Measurements from ENCODE around the gene TBC1D24. TPM values are rescaled to one million over a fixed set of nuclear protein-coding genes. Genes with fewer than 3 reads are reported as not detected.

Gene TBC1D24
- total and polyA plus RNA-seq, 4 experiments from 2014 or later: 1.3 to 13.7 (median 5.7) TPM

DNA sequence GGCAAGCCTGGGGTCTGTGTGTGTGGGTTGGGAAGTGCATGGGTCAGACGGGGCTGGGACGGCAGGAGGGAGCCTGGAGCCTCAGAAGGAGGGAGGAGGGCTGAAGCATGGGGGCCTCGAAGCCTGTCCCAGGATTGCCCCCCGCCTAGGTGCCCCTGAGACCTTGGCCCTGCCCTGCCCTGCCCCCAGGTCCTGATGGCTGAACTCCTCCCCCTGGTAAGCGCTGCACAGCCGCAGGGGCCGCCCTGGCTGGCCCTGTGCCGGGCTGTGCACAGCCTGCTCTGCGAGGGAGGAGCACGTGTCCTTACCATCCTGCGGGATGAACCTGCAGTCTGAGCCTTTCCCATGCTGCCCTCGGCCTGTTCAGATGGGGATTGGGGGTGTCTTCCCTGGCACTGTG is 10.6 kb upstream of the TBC1D24 start:
- ChIA-PET POLR2A (ENCODE audit: partially characterized antibody) (no interaction called here), CTCF (ENCODE audit: partially characterized antibody) (no interaction called here)
- no peak for DNase-seq
- Mint-ChIP-seq H3K27me3 (peaks cover 2 to 9% of the 10 kb centered on the region in 2 donors), H3K4me1 (peaks cover 4 to 11% (median 5%) of the 10 kb centered on the region in 4 donors), H3K36me3 (peaks cover 0 to 3% of the 10 kb centered on the region in 2 donors), H3K9me3 (no peaks in the 10 kb centered on the region), H3K4me3 (no peak overlapping the region), H3K27ac (no peak overlapping the region)
- H3K9me3 ChIP-seq (ENCODE audit: control insufficient read depth in 1 of 2, low read length in 2 of 2): no peaks in the 10 kb centered on the region
- H3K27ac ChIP-seq (ENCODE audit: low read depth, low read length): no peak overlapping the region
- intact Hi-C loops (cut with micrococcal nuclease): no loop called here
- peaks cover 5% of the 10 kb centered on the region for H3K27me3 ChIP-seq (ENCODE audit: insufficient read depth, low read length)
- H3K4me1 ChIP-seq (ENCODE audit: insufficient read depth, low read length): peaks cover 17% of the 10 kb centered on the region
- no peak overlapping the region for H3K4me3 ChIP-seq (ENCODE audit: low read length in 2 of 2)
- no peaks in the 10 kb centered on the region for H3K36me3 ChIP-seq (ENCODE audit: insufficient read depth, low read length)

DNA sequence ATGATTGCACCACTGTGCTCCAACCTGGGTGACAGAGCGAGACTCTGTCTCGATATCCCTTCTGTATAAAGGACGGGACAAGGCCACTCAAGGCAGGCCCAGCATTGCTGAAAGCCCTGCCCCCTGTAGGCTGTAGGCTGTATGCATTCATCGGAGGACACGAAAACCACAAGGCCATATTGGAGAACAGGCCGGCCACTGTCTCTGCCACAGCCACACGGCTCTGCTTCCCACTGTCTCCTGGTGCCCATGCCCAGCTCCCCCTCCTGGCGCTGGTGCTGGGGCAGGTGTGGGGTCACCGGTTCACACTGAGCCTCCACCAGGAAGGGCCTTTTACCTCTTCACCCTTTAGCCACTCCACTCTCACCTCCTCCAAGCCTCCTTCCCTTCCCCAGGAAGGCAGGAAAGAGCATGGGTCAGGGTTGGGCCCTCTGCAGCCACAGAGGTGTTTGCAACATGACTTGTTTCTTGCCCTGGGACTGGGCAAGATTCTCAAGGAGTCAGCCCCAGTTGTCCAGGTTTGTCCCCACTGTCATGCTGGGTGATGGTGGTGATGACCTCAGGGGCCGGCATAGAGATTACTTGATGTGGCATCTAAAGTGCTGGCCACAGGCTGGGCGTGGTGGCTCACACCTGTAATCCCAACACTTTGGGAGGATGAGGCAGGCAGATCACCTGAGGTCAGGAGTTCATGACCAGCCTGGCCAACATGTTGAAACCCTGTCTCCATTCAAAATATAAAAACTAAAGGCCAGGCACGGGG is 9.1 kb upstream of the TBC1D24 start:
- CTCF ChIA-PET (ENCODE audit: partially characterized antibody): no interaction called here
- H3K9me3 ChIP-seq (ENCODE audit: control insufficient read depth in 1 of 2, low read length in 2 of 2): no peaks in the 10 kb centered on the region
- H3K9me3 Mint-ChIP-seq: no peaks in the 10 kb centered on the region

DNA sequence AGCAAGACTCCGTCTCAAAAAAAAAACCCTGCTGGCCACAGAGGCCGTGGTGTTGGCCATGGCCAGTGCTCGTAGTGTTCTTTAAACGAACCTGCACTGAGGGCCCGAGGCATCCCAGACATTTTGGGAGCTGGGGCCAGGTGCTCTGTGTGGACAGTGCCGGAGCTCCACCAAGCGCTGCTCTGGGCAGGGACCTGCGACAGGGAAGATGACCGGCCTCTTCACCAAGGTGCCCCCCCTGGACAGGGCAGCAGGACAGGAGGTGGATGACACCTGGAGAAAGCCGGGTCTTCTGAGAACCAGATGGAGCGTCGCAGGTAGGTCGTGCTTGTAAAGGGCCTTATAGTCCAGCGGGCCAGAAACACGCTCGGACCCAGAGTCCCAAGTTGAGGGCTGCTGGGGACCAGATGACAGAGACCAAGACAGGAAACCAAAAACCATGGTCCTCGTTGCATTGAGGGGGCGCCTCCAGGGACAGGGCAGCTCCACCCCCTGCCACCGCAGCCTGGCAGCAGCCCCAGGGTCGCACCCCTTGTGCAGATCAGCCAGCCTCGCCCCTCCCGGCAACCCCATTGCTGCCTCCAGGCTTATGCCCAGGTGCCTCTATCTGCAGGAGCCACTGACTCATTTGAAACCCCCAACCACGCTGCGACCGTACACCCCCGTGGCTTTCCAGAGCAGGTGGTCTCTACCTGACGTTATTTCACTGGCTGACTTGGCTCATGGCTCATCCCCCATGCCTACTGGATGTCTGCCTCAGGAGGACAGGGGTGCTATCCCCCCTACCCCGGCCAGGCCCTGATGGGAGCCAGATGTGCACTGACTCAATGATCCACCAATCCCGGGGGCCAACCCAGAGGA is 8.0 kb upstream of the TBC1D24 start:
- no peaks in the 10 kb centered on the region for H3K9me3 Mint-ChIP-seq
- no peak for DNase-seq
- H3K4me1 Mint-ChIP-seq: peaks cover 0 to 11% (median 2%) of the 10 kb centered on the region in 4 donors
- Histone ChIP-seq H3K9me3 (ENCODE audit: control insufficient read depth in 1 of 2, low read length in 2 of 2) (no peaks in the 10 kb centered on the region), H3K27me3 (ENCODE audit: insufficient read depth, low read length) (peaks cover 20% of the 10 kb centered on the region), H3K27ac (ENCODE audit: low read depth, low read length) (no peak overlapping the region), H3K4me3 (ENCODE audit: low read length in 2 of 2) (no peak overlapping the region), H3K36me3 (ENCODE audit: insufficient read depth, low read length) (no peaks in the 10 kb centered on the region), H3K4me1 (ENCODE audit: insufficient read depth, low read length) (peaks cover 14% of the 10 kb centered on the region)
- H3K27ac Mint-ChIP-seq: peak overlapping the region in 1 of 7 donors; percentile 43
- ChIA-PET CTCF (ENCODE audit: partially characterized antibody) (no interaction called here), POLR2A (ENCODE audit: partially characterized antibody) (no interaction called here)
- intact Hi-C loops (cut with micrococcal nuclease): no loop called here
- H3K27me3 Mint-ChIP-seq: peaks cover 13 to 14% of the 10 kb centered on the region in 2 donors
- peak overlapping the region in 3 of 8 donors; percentile 13 to 41 (median 39) for H3K4me3 Mint-ChIP-seq
- no peaks in the 10 kb centered on the region for H3K36me3 Mint-ChIP-seq

More for the DNA sequence above, 9.1 kb upstream of the TBC1D24 start:
- DNase-seq: peak in 1 of 5 donors; percentile 7
- no peak overlapping the region for H3K4me3 Mint-ChIP-seq
- H3K4me1 Mint-ChIP-seq: peaks cover 0 to 11% (median 2%) of the 10 kb centered on the region in 4 donors
- Histone ChIP-seq H3K27ac (ENCODE audit: low read depth, low read length) (no peak overlapping the region), H3K4me1 (ENCODE audit: insufficient read depth, low read length) (peaks cover 8% of the 10 kb centered on the region), H3K27me3 (ENCODE audit: insufficient read depth, low read length) (peaks cover 18% of the 10 kb centered on the region), H3K4me3 (ENCODE audit: low read length in 2 of 2) (no peak overlapping the region), H3K36me3 (ENCODE audit: insufficient read depth, low read length) (no peaks in the 10 kb centered on the region)
- peaks cover 13 to 14% of the 10 kb centered on the region in 2 donors for H3K27me3 Mint-ChIP-seq
- no peak overlapping the region for H3K27ac Mint-ChIP-seq
- intact Hi-C loops (cut with micrococcal nuclease): no loop called here
- no peaks in the 10 kb centered on the region for H3K36me3 Mint-ChIP-seq
- POLR2A ChIA-PET (ENCODE audit: partially characterized antibody): no interaction called here

DNA sequence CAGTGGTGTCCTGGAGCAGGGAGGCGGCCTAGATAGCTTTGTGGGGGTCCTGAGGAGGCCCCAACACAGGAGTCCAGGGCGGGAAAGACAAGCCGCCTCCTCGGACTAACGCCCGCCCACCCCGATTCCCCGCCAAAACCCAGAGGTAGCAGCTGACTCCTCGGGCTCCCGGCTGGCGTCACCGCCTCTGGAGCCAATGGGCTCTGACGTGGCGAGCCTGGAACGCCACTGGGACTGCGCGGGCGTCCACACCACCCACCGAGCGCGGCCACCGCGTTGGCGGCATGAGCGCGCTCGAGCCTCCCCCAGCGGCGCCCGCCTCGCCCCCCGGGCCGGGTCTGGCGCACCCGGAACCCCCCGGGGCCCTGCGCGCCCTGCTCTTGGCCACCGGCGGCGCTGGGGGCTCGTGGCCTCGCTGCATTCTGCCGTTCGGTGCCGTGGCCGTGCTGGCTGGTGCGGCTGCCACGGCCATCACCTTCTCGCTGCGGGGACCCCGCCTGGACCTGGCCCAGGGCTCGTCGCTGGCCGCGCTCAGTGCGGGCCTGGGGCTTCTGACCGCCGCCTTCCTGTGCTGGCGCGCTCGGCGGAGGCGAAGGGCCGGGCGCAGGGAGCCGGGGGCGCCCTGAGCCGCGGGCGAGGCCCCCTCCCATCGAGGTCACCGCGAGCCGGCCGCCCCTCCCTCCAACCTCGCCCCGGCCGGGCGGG is 7.2 kb upstream of the TBC1D24 start:
- H3K27me3 ChIP-seq (ENCODE audit: insufficient read depth, low read length): peaks cover 28% of the 10 kb centered on the region
- ChIA-PET CTCF (ENCODE audit: partially characterized antibody) (no interaction called here), POLR2A (ENCODE audit: partially characterized antibody) (no interaction called here)
- intact Hi-C loops (cut with micrococcal nuclease): no loop called here
- no peaks in the 10 kb centered on the region for H3K9me3 Mint-ChIP-seq
- peak overlapping the region in 2 of 8 donors; percentile 39 to 41 for H3K4me3 Mint-ChIP-seq
- H3K36me3 ChIP-seq (ENCODE audit: insufficient read depth, low read length): no peaks in the 10 kb centered on the region
- peaks cover 13 to 14% of the 10 kb centered on the region in 2 donors for H3K27me3 Mint-ChIP-seq
- no peaks in the 10 kb centered on the region for H3K36me3 Mint-ChIP-seq
- peak in 1 of 5 donors; percentile 37 for DNase-seq
- no peak overlapping the region for H3K27ac Mint-ChIP-seq
- no peak overlapping the region for H3K27ac ChIP-seq (ENCODE audit: low read depth, low read length)
- no peak overlapping the region for H3K4me3 ChIP-seq (ENCODE audit: low read length in 2 of 2)
- H3K9me3 ChIP-seq (ENCODE audit: control insufficient read depth in 1 of 2, low read length in 2 of 2): no peaks in the 10 kb centered on the region
- H3K4me1 ChIP-seq (ENCODE audit: insufficient read depth, low read length): peaks cover 16% of the 10 kb centered on the region
- peaks cover 0 to 11% (median 2%) of the 10 kb centered on the region in 4 donors for H3K4me1 Mint-ChIP-seq

DNA sequence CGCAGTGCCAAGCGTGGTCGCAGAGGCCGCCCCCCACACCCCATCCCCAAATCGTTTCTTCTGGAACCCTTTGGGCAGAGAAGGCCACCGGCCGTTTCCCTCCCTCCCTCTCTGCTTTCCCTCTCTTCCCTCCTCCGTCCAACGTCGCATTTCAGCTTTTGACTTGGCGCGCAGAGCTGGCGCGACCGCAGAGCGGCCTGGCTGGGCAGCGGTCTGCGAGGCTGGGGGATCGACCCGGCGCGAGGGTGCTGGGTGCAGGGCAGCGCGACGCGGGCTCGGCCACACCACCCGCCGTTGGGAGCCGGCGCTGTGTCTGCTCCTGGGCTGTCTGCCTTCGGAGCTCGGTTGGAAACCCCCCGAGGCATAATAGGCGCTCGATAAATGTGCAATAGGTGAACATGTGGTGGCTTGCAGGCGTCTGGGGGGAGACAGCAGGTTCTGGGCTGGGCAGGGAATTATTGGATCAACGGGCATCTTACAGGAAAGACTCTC is 6.6 kb upstream of the TBC1D24 start:
- ChIA-PET CTCF (ENCODE audit: partially characterized antibody) (no interaction called here), POLR2A (ENCODE audit: partially characterized antibody) (interaction anchor here (1.0 kb wide), 1 partner anchor 9 kb away, joined by 3 read pairs; the partner anchor contains the start of gene TEDC2)
- H3K4me1 Mint-ChIP-seq: peaks cover 0 to 16% (median 4%) of the 10 kb centered on the region in 4 donors
- no peaks in the 10 kb centered on the region for H3K9me3 ChIP-seq (ENCODE audit: control insufficient read depth in 1 of 2, low read length in 2 of 2)
- H3K36me3 ChIP-seq (ENCODE audit: insufficient read depth, low read length): no peaks in the 10 kb centered on the region
- no peak overlapping the region for H3K27ac ChIP-seq (ENCODE audit: low read depth, low read length)
- peaks cover 29% of the 10 kb centered on the region for H3K27me3 ChIP-seq (ENCODE audit: insufficient read depth, low read length)
- H3K9me3 Mint-ChIP-seq: no peaks in the 10 kb centered on the region
- peaks cover 16 to 17% of the 10 kb centered on the region in 2 donors for H3K27me3 Mint-ChIP-seq
- no peak overlapping the region for H3K4me3 ChIP-seq (ENCODE audit: low read length in 2 of 2)
- peaks cover 22% of the 10 kb centered on the region for H3K4me1 ChIP-seq (ENCODE audit: insufficient read depth, low read length)
- H3K36me3 Mint-ChIP-seq: no peaks in the 10 kb centered on the region
- H3K27ac Mint-ChIP-seq: no peak overlapping the region
- DNase-seq: peak in 1 of 5 donors; percentile 56
- peak overlapping the region in 4 of 8 donors; percentile 36 to 72 (median 47) for H3K4me3 Mint-ChIP-seq
- intact Hi-C loops (cut with micrococcal nuclease): no loop called here

DNA sequence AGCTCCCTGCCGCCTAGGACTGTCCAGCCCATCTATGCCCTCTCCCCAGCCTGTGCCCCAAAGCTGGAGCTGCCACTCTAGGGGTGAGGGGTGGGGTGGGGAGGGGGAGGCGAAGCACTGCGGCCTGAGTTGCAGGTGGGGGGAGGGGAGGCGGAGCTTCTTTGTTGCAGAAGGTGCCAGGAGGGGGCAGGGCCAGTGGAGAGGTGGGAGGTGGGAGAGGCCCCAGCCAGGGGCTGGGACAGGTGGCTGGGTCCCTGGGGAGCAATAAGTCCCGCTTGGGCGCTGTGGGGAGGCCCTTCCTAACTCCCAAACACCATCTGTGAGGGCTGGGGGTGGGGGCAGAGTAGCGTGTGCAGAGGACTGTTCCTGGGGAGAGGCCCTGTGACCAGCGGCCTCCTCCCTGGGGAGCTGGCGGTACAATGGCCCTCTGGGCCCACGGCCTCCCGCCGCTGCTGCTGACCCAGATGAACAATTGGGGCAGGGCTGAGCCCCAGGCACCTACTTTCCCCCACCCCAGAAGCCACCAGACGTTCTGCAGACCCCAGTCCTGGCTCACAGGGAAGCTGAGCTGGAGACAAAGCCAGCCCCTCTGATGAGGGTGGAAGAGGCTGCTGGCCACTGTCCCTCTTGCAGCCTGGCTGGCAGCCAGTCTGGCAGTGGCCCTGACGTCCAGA is 6.1 kb upstream of the TBC1D24 start:
- no peaks in the 10 kb centered on the region for H3K36me3 Mint-ChIP-seq
- H3K4me1 ChIP-seq (ENCODE audit: insufficient read depth, low read length): peaks cover 24% of the 10 kb centered on the region
- H3K4me3 Mint-ChIP-seq: peak overlapping the region in 4 of 8 donors; percentile 36 to 72 (median 47)
- peaks cover 29% of the 10 kb centered on the region for H3K27me3 ChIP-seq (ENCODE audit: insufficient read depth, low read length)
- H3K4me1 Mint-ChIP-seq: peaks cover 0 to 18% (median 4%) of the 10 kb centered on the region in 4 donors
- CTCF ChIA-PET (ENCODE audit: partially characterized antibody): no interaction called here
- no peaks in the 10 kb centered on the region for H3K9me3 Mint-ChIP-seq
- POLR2A ChIA-PET (ENCODE audit: partially characterized antibody): interaction anchor here (1.0 kb wide), 1 partner anchor 9 kb away, joined by 3 read pairs; the partner anchor contains the start of gene TEDC2
- peaks cover 16 to 18% of the 10 kb centered on the region in 2 donors for H3K27me3 Mint-ChIP-seq
- no peaks in the 10 kb centered on the region for H3K36me3 ChIP-seq (ENCODE audit: insufficient read depth, low read length)
- DNase-seq: peak in 1 of 5 donors; percentile 1
- no peaks in the 10 kb centered on the region for H3K9me3 ChIP-seq (ENCODE audit: control insufficient read depth in 1 of 2, low read length in 2 of 2)
- no peak overlapping the region for H3K27ac ChIP-seq (ENCODE audit: low read depth, low read length)
- intact Hi-C loops (cut with micrococcal nuclease): no loop called here
- H3K27ac Mint-ChIP-seq: no peak overlapping the region
- H3K4me3 ChIP-seq (ENCODE audit: low read length in 2 of 2): no peak overlapping the region
